ENCODE data around the gene NDUFAF8. TPM values are rescaled to one million over a fixed set of nuclear protein-coding genes. Genes with fewer than 3 reads are reported as not detected.

NDUFAF8 gene
- total RNA-seq, 4 donors from 2014 or later = 17.8 to 39.4 (median 25.9) TPM

DNA sequence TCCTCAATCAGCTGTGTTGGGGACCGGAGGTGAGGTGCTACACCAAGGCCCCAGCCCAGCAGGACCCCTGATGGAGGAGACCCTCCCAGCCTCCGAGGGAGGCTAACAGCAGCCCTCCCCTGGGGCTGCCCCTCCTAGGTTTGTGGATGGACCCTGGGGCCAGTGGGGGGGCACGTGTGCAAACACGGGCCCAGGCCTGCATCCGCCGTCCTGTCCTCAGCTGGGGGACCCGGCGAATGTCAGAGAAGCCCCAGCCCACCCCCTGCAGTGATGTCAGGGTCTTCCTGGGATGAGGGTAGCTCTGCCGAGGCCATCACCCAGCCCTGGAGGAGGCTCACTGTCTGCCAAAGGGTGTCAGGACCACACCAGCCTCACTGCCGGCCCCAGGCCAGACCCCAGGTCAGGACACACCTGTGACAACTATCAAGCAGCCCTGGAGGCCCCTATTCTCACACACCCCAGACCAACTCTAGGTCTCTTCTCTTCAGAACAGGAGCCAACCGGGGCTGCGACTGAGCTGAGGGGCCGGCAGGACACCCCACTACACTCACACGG lies 43.1 kb upstream of the NDUFAF8 start:
- Histone ChIP-seq H3K27me3 (no peaks in the 10 kb centered on the region), H3K4me1 (no peaks in the 10 kb centered on the region), H3K27ac (no peak overlapping the region), H3K9me3 (no peaks in the 10 kb centered on the region), H3K4me3 (no peak overlapping the region), H3K36me3 (peaks cover 19% of the 10 kb centered on the region)
- TF ChIP-seq POLR2A (IDR thresholded peaks at IDR 0.05) (no peak), POLR2AphosphoS5 (IDR thresholded peaks at IDR 0.05) (no peak), EP300 (IDR thresholded peaks at IDR 0.05) (no peak)
- TF ChIP-seq, protein P1, sequence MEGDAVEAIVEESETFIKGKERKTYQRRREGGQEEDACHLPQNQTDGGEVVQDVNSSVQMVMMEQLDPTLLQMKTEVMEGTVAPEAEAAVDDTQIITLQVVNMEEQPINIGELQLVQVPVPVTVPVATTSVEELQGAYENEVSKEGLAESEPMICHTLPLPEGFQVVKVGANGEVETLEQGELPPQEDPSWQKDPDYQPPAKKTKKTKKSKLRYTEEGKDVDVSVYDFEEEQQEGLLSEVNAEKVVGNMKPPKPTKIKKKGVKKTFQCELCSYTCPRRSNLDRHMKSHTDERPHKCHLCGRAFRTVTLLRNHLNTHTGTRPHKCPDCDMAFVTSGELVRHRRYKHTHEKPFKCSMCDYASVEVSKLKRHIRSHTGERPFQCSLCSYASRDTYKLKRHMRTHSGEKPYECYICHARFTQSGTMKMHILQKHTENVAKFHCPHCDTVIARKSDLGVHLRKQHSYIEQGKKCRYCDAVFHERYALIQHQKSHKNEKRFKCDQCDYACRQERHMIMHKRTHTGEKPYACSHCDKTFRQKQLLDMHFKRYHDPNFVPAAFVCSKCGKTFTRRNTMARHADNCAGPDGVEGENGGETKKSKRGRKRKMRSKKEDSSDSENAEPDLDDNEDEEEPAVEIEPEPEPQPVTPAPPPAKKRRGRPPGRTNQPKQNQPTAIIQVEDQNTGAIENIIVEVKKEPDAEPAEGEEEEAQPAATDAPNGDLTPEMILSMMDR (IDR thresholded peaks at IDR 0.05) = no peak
- WGBS = 80% methylated on average over 1 of the region's 14 CpGs
- DNase-seq (ENCODE audit: low spot score in 2 of 2) = no peak

DNA sequence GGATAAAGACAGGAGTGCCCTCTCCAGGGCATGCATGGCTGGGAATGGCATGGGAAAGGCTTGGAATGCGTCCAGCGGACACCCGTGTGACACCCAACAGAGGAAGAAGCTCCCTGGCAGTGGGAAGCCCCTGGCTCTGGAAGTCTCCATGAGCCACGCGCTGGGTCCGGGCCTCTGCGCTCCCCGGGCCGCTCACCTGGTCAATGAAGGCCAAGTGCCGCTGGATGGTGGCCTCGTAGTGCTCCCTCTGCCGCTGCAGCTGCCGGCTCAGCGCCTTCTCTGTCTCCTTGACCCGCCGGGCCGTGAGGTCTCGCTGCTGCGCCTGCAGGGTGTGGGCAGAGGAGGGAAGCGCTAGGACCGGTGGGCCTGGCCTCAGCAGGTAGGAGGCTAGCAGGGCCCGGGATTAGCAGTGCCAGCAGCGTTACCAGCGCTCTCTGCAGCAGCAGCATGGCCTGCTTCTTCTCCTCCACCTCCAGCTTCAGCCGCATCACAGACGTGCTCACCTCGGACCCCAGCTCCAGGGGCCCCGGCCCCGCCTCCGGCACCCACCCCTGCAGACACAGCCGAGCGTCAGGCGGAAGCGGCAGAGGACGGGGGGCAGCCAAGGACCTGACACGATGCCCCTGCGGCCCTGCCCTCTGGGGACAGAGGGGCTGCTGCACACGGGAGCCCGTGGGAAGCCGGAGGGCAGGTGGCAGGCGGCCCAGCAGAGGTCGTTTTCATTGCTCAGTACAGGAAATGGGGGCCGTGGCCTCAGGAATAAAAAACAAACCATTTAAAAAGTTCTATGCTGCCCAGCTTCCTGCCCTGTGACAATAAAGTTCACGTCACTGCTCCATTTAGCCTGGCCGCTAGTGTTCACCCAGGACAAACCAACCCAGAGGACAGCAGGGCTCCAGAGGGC lies 42.4 kb upstream of the NDUFAF8 start:
- 91% methylated on average over 4 of the region's 45 CpGs for WGBS
- Histone ChIP-seq H3K9me3 (no peaks in the 10 kb centered on the region), H3K27ac (no peak overlapping the region), H3K36me3 (peaks cover 19% of the 10 kb centered on the region), H3K27me3 (no peaks in the 10 kb centered on the region), H3K4me3 (no peak overlapping the region), H3K4me1 (no peaks in the 10 kb centered on the region)
- TF ChIP-seq, protein P1 (IDR thresholded peaks at IDR 0.05) = no peak
- TF ChIP-seq POLR2A (IDR thresholded peaks at IDR 0.05) (no peak), EP300 (IDR thresholded peaks at IDR 0.05) (no peak), POLR2AphosphoS5 (IDR thresholded peaks at IDR 0.05) (no peak)
- DNase-seq (ENCODE audit: low spot score in 2 of 2) = no peak

DNA sequence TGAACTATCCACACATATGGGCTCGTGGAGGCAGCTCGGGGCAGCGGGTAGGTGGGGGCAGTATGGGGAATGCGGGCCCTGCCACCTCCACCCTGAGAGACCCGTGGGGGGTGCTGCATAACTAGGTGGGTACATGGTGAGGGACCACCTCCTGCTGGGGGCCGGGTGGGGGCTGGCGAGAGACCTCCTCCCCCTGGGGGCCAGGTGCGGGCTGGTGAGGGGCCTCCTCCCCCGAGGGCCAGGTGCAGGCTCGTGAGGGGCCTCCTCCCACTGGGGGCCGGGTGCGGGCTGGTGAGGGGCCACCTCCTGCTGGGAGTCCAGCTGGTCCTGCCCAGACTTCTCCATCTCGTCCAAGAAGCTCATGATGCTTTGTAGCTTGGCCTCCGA lies 41.7 kb upstream of the NDUFAF8 start:
- no peaks in the 10 kb centered on the region for H3K9me3 ChIP-seq

DNA sequence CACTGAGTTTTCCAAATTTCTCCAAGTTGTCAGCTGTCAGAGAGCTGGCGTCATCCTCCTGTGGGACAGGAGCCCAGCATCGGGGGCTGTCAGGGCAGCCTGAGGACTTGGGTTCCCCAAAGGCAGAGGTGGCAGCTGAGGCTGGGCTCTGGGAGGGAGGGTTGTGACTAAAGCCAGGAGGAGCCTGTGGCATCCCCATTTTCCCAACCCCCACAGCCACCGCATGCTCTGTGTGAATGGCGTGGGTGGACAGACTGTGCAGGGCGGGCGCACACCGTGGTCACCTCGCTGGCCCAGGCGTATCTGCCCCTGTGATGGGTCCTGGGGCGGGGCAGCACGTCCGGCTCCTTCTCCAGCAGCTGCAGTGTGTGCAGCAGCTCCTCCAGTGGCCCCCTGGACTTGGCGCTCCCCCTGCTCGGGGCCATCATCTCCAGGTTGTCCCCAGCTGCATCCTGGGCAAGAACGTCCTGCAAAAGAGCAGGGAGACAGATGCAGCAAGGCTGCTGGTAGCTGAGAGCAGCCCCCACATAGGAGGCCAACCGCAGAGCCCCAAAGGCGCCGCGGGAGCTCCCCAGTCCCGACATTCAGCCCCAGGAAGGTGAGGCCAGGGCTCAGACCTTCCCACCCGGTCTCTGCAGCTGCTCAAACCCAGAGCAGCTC lies 41.2 kb upstream of the NDUFAF8 start:
- WGBS = 87% methylated on average over 15 of the region's 21 CpGs
- H3K4me1 ChIP-seq = no peaks in the 10 kb centered on the region
- H3K27ac ChIP-seq = no peak overlapping the region
- no peak for DNase-seq (ENCODE audit: low spot score in 2 of 2)
- H3K9me3 ChIP-seq = no peaks in the 10 kb centered on the region
- no peaks in the 10 kb centered on the region for H3K27me3 ChIP-seq
- no peak for TF ChIP-seq POLR2AphosphoS5 (IDR thresholded peaks at IDR 0.05)
- H3K4me3 ChIP-seq = no peak overlapping the region
- peaks cover 19% of the 10 kb centered on the region for H3K36me3 ChIP-seq

More for the DNA sequence above, 41.7 kb upstream of the NDUFAF8 start:
- Histone ChIP-seq H3K27ac (no peak overlapping the region), H3K4me3 (no peak overlapping the region), H3K27me3 (no peaks in the 10 kb centered on the region), H3K36me3 (peaks cover 19% of the 10 kb centered on the region), H3K4me1 (no peaks in the 10 kb centered on the region)
- TF ChIP-seq POLR2AphosphoS5 (IDR thresholded peaks at IDR 0.05) = no peak
- TF ChIP-seq EP300 (IDR thresholded peaks at IDR 0.05) = no peak
- no peak for DNase-seq (ENCODE audit: low spot score in 2 of 2)
- no CpG with 5 or more reads among the region's 14 CpGs for WGBS

GRCh38 chr17:81198826-81199481 lies 40.2 kb upstream of the NDUFAF8 start:
- Histone ChIP-seq H3K36me3 (peaks cover 23% of the 10 kb centered on the region), H3K9me3 (no peaks in the 10 kb centered on the region)
- 88% methylated on average over 21 of the region's 22 CpGs for WGBS

More at GRCh38 chr17:81198826-81199481, 40.2 kb upstream of the NDUFAF8 start:
- Histone ChIP-seq H3K4me3 (no peak overlapping the region), H3K4me1 (no peaks in the 10 kb centered on the region), H3K27me3 (no peaks in the 10 kb centered on the region), H3K27ac (no peak overlapping the region)
- no peak for DNase-seq (ENCODE audit: low spot score in 2 of 2)
- TF ChIP-seq, protein P1 (IDR thresholded peaks at IDR 0.05) = no peak
- TF ChIP-seq POLR2AphosphoS5 (IDR thresholded peaks at IDR 0.05) (no peak), EP300 (IDR thresholded peaks at IDR 0.05) (no peak), POLR2A (IDR thresholded peaks at IDR 0.05) (no peak)
